ENCODE data around the gene BCL11A.

DNA sequence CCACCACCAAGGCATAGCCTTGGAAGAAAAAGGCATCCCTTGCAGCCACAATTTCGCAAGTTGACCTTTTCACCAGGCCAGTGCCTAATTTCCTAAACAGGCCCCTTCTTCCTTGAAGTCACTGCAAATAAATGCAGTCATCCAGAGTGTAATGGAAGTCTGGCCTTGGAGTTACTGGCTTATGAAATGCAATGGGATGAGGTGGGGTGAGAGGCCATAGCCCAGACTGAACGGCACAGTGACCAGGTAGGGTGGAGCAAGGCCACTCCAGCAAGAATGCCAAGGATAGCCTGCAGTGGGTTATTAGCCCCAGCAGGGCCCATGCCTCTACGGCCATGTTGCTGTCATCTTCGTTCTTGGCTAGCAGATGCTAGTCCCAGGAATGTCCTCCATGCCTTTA, 68.4 kb downstream of the BCL11A start:
- TF ChIP-seq, protein P1, sequence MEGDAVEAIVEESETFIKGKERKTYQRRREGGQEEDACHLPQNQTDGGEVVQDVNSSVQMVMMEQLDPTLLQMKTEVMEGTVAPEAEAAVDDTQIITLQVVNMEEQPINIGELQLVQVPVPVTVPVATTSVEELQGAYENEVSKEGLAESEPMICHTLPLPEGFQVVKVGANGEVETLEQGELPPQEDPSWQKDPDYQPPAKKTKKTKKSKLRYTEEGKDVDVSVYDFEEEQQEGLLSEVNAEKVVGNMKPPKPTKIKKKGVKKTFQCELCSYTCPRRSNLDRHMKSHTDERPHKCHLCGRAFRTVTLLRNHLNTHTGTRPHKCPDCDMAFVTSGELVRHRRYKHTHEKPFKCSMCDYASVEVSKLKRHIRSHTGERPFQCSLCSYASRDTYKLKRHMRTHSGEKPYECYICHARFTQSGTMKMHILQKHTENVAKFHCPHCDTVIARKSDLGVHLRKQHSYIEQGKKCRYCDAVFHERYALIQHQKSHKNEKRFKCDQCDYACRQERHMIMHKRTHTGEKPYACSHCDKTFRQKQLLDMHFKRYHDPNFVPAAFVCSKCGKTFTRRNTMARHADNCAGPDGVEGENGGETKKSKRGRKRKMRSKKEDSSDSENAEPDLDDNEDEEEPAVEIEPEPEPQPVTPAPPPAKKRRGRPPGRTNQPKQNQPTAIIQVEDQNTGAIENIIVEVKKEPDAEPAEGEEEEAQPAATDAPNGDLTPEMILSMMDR (IDR thresholded peaks at IDR 0.05) = no peak
- TF ChIP-seq POLR2A (IDR thresholded peaks at IDR 0.05) = no peak
